ENCODE measurements around the gene TSG101.

The TSG101 gene

GRCh38 chr11:18564149-18564548 lies 37.4 kb upstream of the TSG101 start:
- no peak for TF ChIP-seq REST (IDR thresholded peaks at IDR 0.05; ENCODE audit: insufficient read depth in 1 of 2, low read depth in 2 of 2, low read length in 2 of 2)
- TF ChIP-seq POLR2AphosphoS5 (IDR thresholded peaks at IDR 0.05; ENCODE audit: low read depth, low read length) = no peak
- no peak for TF ChIP-seq FOXP2 (optimal IDR thresholded peaks at IDR 0.05; ENCODE audit: borderline replicate concordance, extremely low read depth, extremely low read length, insufficient read depth)
- TF ChIP-seq TAF1 (IDR thresholded peaks at IDR 0.05; ENCODE audit: borderline replicate concordance, insufficient read depth, low read length) = no peak
- TF ChIP-seq SIN3A (IDR thresholded peaks at IDR 0.05; ENCODE audit: borderline replicate concordance, insufficient read depth, low read length) = no peak

- no peak for TF ChIP-seq REST (IDR thresholded peaks at IDR 0.05; ENCODE audit: insufficient read depth in 1 of 2, low read depth in 2 of 2, low read length in 2 of 2)
- no peak for TF ChIP-seq FOXP2 (optimal IDR thresholded peaks at IDR 0.05; ENCODE audit: borderline replicate concordance, extremely low read depth, extremely low read length, insufficient read depth)
- no peak for TF ChIP-seq POLR2AphosphoS5 (IDR thresholded peaks at IDR 0.05; ENCODE audit: low read depth, low read length)
- no peak for TF ChIP-seq SIN3A (IDR thresholded peaks at IDR 0.05; ENCODE audit: borderline replicate concordance, insufficient read depth, low read length)
- TF ChIP-seq TAF1 (IDR thresholded peaks at IDR 0.05; ENCODE audit: borderline replicate concordance, insufficient read depth, low read length) = no peak
Measured at GRCh38 chr11:18563090-18563730, 36.5 kb upstream of the TSG101 start.

GRCh38 chr11:18548001-18548400 lies 21.3 kb upstream of the TSG101 start:
- TF ChIP-seq TAF1 (IDR thresholded peaks at IDR 0.05; ENCODE audit: borderline replicate concordance, insufficient read depth, low read length) (no peak), POLR2AphosphoS5 (IDR thresholded peaks at IDR 0.05; ENCODE audit: low read depth, low read length) (no peak), FOXP2 (optimal IDR thresholded peaks at IDR 0.05; ENCODE audit: borderline replicate concordance, extremely low read depth, extremely low read length, insufficient read depth) (no peak), SIN3A (IDR thresholded peaks at IDR 0.05; ENCODE audit: borderline replicate concordance, insufficient read depth, low read length) (no peak), REST (IDR thresholded peaks at IDR 0.05; ENCODE audit: insufficient read depth in 1 of 2, low read depth in 2 of 2, low read length in 2 of 2) (no peak)

GRCh38 chr11:18540207-18541009 lies 13.7 kb upstream of the TSG101 start:
- TF ChIP-seq REST (IDR thresholded peaks at IDR 0.05; ENCODE audit: insufficient read depth in 1 of 2, low read depth in 2 of 2, low read length in 2 of 2) (no peak), SIN3A (IDR thresholded peaks at IDR 0.05; ENCODE audit: borderline replicate concordance, insufficient read depth, low read length) (no peak), FOXP2 (optimal IDR thresholded peaks at IDR 0.05; ENCODE audit: borderline replicate concordance, extremely low read depth, extremely low read length, insufficient read depth) (no peak), TAF1 (IDR thresholded peaks at IDR 0.05; ENCODE audit: borderline replicate concordance, insufficient read depth, low read length) (no peak), POLR2AphosphoS5 (IDR thresholded peaks at IDR 0.05; ENCODE audit: low read depth, low read length) (no peak)
